Measurements from ENCODE around the gene HSFX1.

The HSFX1 gene

GRCh38 chrX:149804102-149804501 is 30.2 kb downstream of the HSFX1 start:
- TF ChIP-seq, protein P1, sequence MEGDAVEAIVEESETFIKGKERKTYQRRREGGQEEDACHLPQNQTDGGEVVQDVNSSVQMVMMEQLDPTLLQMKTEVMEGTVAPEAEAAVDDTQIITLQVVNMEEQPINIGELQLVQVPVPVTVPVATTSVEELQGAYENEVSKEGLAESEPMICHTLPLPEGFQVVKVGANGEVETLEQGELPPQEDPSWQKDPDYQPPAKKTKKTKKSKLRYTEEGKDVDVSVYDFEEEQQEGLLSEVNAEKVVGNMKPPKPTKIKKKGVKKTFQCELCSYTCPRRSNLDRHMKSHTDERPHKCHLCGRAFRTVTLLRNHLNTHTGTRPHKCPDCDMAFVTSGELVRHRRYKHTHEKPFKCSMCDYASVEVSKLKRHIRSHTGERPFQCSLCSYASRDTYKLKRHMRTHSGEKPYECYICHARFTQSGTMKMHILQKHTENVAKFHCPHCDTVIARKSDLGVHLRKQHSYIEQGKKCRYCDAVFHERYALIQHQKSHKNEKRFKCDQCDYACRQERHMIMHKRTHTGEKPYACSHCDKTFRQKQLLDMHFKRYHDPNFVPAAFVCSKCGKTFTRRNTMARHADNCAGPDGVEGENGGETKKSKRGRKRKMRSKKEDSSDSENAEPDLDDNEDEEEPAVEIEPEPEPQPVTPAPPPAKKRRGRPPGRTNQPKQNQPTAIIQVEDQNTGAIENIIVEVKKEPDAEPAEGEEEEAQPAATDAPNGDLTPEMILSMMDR (IDR thresholded peaks at IDR 0.05; ENCODE audit: low read depth, low read length) = no peak
- no peak for DNase-seq (ENCODE audit: low read depth in 2 of 2)
- no peak overlapping the region for H3K4me3 ChIP-seq (replicated peaks in 1 of 2; ENCODE audit: low read depth in 2 of 2, low read length in 2 of 2)

GRCh38 chrX:149807747-149808458 is 34.0 kb downstream of the HSFX1 start:
- no peak overlapping the region for H3K4me3 ChIP-seq (replicated peaks in 1 of 2; ENCODE audit: low read depth in 2 of 2, low read length in 2 of 2)
- DNase-seq (ENCODE audit: low read depth in 2 of 2) = no peak
- TF ChIP-seq, protein P1 (IDR thresholded peaks at IDR 0.05; ENCODE audit: low read depth, low read length) = no peak

DNA sequence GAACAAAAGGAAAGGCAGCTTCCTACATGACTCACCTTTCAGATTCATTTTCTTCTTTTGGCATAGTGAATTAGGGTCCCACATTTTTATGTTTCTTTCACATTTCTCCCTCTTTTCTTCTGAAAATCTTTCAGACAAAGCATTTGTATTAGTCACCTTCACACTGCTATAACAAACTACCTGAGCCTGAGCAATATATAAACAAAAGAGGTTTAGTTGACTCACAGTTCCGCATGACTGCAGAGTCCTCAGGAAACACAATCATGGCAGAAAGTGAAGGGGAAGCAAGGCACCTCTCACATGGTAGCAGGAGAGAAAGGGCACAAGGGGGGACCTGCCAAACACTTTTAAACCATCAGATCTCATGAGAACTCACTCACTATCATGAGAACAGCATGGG is 44.8 kb downstream of the HSFX1 start:
- no peak for DNase-seq (ENCODE audit: low read depth in 2 of 2)
- TF ChIP-seq, protein P1 (IDR thresholded peaks at IDR 0.05; ENCODE audit: low read depth, low read length) = no peak
- H3K4me3 ChIP-seq (replicated peaks in 1 of 2; ENCODE audit: low read depth in 2 of 2, low read length in 2 of 2) = no peak overlapping the region

DNA sequence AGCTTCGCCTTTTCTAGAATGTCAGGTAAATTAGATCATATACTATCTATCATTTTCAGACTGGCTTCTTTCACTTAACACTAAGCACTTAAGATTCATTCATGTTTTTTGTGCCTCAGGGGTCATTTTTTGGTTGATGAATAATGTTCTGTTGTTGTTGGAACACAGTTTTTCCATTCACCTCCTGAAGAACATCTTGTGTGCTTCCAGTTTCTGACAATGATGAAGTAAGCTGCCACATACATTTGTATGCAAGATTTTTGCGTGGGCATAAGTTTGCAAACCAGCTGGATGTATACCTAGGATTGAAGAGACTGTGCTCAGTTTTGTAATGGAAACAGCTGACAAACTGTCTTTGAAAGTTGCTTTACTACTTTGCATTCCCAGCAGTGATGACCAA is 45.5 kb downstream of the HSFX1 start:
- TF ChIP-seq, protein P1 (IDR thresholded peaks at IDR 0.05; ENCODE audit: low read depth, low read length) = no peak
- DNase-seq (ENCODE audit: low read depth in 2 of 2) = peak in 1 of 2 donors; percentile 0
- H3K4me3 ChIP-seq (replicated peaks in 1 of 2; ENCODE audit: low read depth in 2 of 2, low read length in 2 of 2) = no peak overlapping the region

DNA sequence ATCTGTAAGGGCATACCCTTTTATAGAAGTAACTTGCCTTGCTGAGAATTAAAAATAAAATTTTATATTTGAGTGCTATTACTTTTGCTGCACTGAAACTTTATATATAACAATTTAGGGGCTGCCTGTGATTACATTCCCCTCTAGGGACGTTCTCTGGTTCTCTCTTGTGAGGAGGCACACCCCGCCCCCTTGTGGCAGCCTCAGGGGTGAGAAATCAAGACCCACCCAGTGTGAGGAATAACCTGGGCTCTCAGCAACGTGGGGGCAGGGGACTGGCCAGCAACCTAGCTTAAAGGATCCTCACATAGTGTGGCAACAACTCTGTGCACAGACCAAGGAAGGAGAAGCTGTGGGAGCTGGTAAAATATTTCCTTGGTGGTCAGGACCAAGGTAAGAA is 51.6 kb downstream of the HSFX1 start:
- peak; percentile 10 to 17 for DNase-seq (ENCODE audit: low read depth in 2 of 2)
- TF ChIP-seq, protein P1 (IDR thresholded peaks at IDR 0.05; ENCODE audit: low read depth, low read length) = peak; percentile 18
- H3K4me3 ChIP-seq (replicated peaks in 1 of 2; ENCODE audit: low read depth in 2 of 2, low read length in 2 of 2) = no peak overlapping the region
